GM12892 (cell line): Measurements from ENCODE around the gene CDR2L.

Experiments used
- POLR2A ChIP-seq: IDR thresholded peaks from 2 replicates; pipeline ENCODE4 v1.6.1; 2011; ENCODE audit warnings: low read depth, low read length, control low read depth
- POLR2AphosphoS5 ChIP-seq: IDR thresholded peaks from 2 replicates; pipeline ENCODE4 v1.6.1; 2011; ENCODE audit warnings: low read depth, low read length, control low read depth

GRCh38 chr17:74951680-74952421 lies 35.6 kb upstream of the CDR2L start:
- TF ChIP-seq POLR2A: no peak
- no peak for TF ChIP-seq POLR2AphosphoS5
